OCI-LY3 (cell line): Measurements from ENCODE around the gene RGCC.

Experiments used
- EZH2phosphoT487 ChIP-seq: fragments of 200-600 bp; shearing (Covaris generic); IDR thresholded peaks from 2 replicates; pipeline ENCODE4 v1.6.1; 2018; ENCODE audit warnings: antibody characterized with exemption, mixed run types, low read depth
- TF ChIP-seq, protein P1 (sequence below): fragments of 200-600, 300-600 bp; sonication (generic); IDR thresholded peaks from 2 replicates; pipeline ENCODE4 v1.5.1; 2014; ENCODE audit warnings: antibody characterized with exemption, low read length, low read depth

DNA sequence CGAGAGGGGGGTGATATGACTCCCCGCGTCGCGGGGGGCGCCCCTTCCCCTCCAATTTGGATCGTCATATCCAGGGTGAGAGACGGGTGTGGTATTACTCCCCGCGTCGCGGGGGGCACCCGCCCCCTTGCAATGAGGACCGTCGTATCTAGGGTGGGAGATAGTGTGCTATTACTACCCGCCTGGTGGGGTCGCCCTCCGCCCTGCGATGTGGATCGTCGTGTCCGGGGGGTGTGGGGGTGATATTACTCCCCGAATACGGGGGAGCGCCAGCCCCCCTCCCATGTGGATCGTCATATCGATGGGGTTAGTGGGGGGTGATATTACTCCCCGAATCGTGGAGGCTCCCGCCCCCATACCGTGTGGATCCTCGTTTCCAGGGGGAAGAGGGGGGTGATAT, 29.2 kb upstream of the RGCC start:
- TF ChIP-seq, protein P1, sequence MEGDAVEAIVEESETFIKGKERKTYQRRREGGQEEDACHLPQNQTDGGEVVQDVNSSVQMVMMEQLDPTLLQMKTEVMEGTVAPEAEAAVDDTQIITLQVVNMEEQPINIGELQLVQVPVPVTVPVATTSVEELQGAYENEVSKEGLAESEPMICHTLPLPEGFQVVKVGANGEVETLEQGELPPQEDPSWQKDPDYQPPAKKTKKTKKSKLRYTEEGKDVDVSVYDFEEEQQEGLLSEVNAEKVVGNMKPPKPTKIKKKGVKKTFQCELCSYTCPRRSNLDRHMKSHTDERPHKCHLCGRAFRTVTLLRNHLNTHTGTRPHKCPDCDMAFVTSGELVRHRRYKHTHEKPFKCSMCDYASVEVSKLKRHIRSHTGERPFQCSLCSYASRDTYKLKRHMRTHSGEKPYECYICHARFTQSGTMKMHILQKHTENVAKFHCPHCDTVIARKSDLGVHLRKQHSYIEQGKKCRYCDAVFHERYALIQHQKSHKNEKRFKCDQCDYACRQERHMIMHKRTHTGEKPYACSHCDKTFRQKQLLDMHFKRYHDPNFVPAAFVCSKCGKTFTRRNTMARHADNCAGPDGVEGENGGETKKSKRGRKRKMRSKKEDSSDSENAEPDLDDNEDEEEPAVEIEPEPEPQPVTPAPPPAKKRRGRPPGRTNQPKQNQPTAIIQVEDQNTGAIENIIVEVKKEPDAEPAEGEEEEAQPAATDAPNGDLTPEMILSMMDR = no peak; the same call in 1 of the 2 replicates
- no peak for TF ChIP-seq EZH2phosphoT487
